Trophoblast cell (in vitro differentiated cells and primary cell): ENCODE data around the gene PDLIM1.

Source experiments
- DNase-seq, 2 donors: peaks; one replicate each; pipeline ENCODE4 v3.0.0-alpha.2; 2016
- H2AFZ ChIP-seq: 2 replicates; pipeline ENCODE4 v1.6.1; 2013; ENCODE audit warnings: low read length, moderate library complexity, mild to moderate bottlenecking; ENCODE audit not compliant: insufficient read depth, poor library complexity
- H2AK5ac ChIP-seq: 2 replicates; pipeline ENCODE4 v1.6.1; 2013; ENCODE audit warnings: mild to moderate bottlenecking, low read length
- H2BK120ac ChIP-seq: 2 replicates; pipeline ENCODE4 v1.6.1; 2013; ENCODE audit warnings: low read length, mild to moderate bottlenecking, moderate library complexity; ENCODE audit not compliant: insufficient read depth, poor library complexity
- H2BK12ac ChIP-seq: 2 replicates; pipeline ENCODE4 v1.6.1; 2013; ENCODE audit warnings: mild to moderate bottlenecking, low read length, moderate library complexity
- H2BK5ac ChIP-seq: 2 replicates; pipeline ENCODE4 v1.6.1; 2013; ENCODE audit warnings: low read length, low read depth, moderate library complexity, mild to moderate bottlenecking; ENCODE audit not compliant: poor library complexity
- H3K14ac ChIP-seq: 2 replicates; pipeline ENCODE4 v1.6.1; 2013; ENCODE audit warnings: mild to moderate bottlenecking, low read length
- H3K18ac ChIP-seq: 2 replicates; pipeline ENCODE4 v1.6.1; 2013; ENCODE audit warnings: mild to moderate bottlenecking, low read length
- H3K23ac ChIP-seq: 2 replicates; pipeline ENCODE4 v1.6.1; 2013; ENCODE audit warnings: low read length
- H3K27ac ChIP-seq: 2 replicates; pipeline ENCODE4 v1.5.1; 2013; ENCODE audit warnings: low read depth, mild to moderate bottlenecking, inconsistent platforms, low read length, moderate library complexity
- H3K27me3 ChIP-seq: 2 replicates; pipeline ENCODE4 v1.6.1; 2013; ENCODE audit warnings: inconsistent platforms, mild to moderate bottlenecking, low read length, moderate library complexity; ENCODE audit not compliant: insufficient read depth
- H3K36me3 ChIP-seq, 2 experiments: 1 replicate in 1 of 2; 2 replicates in 1 of 2; pipeline ENCODE4 v1.6.1; 2013; ENCODE audit warnings: low read length in 2 of 2, mild to moderate bottlenecking in 2 of 2, moderate library complexity in 1 of 2; ENCODE audit not compliant: insufficient read depth in 2 of 2, control insufficient read depth in 1 of 2
- H3K4ac ChIP-seq: 2 replicates; pipeline ENCODE4 v1.6.1; 2013; ENCODE audit warnings: low read depth, mild to moderate bottlenecking, low read length, moderate library complexity
- H3K4me1 ChIP-seq, 2 experiments: 1 replicate in 1 of 2; 2 replicates in 1 of 2; pipeline ENCODE4 v1.6.1; 2013; ENCODE audit warnings: low read length in 2 of 2, mild to moderate bottlenecking in 2 of 2, moderate library complexity in 1 of 2; ENCODE audit not compliant: insufficient read depth in 2 of 2, control insufficient read depth in 1 of 2
- H3K4me2 ChIP-seq: 2 replicates; pipeline ENCODE4 v1.6.1; 2013; ENCODE audit warnings: inconsistent platforms, mild to moderate bottlenecking, low read length, moderate library complexity
- H3K4me3 ChIP-seq: 2 replicates; pipeline ENCODE4 v1.5.1; 2013; ENCODE audit warnings: mild to moderate bottlenecking, low read depth, low read length, inconsistent platforms
- H3K79me1 ChIP-seq: one replicate; pipeline ENCODE4 v1.6.1; 2013; ENCODE audit warnings: low read length
- H3K79me2 ChIP-seq: 2 replicates; pipeline ENCODE4 v1.6.1; 2013; ENCODE audit warnings: low read length, mild to moderate bottlenecking; ENCODE audit not compliant: control insufficient read depth, insufficient read depth, poor library complexity
- H3K9ac ChIP-seq: 2 replicates; pipeline ENCODE4 v1.6.1; 2013; ENCODE audit warnings: mild to moderate bottlenecking, low read length
- H3K9me3 ChIP-seq: 2 replicates; pipeline ENCODE4 v1.6.1; 2013; ENCODE audit warnings: low read depth, mild to moderate bottlenecking, control low read depth, inconsistent platforms, low read length; ENCODE audit not compliant: insufficient read depth
- H4K12ac ChIP-seq: 2 replicates; pipeline ENCODE4 v1.6.1; 2013; ENCODE audit warnings: low read depth, mild to moderate bottlenecking, low read length, moderate library complexity
- H4K8ac ChIP-seq: 2 replicates; pipeline ENCODE4 v1.6.1; 2013; ENCODE audit warnings: low read depth, mild to moderate bottlenecking, low read length, moderate library complexity
- H4K91ac ChIP-seq: one replicate; pipeline ENCODE4 v1.6.1; 2013; ENCODE audit warnings: low read depth, mild to moderate bottlenecking, low read length, moderate library complexity
- WGBS: extraction: QIAGEN DNeasy Blood & Tissue Kit; methylation state at CpG from one replicate; pipeline ENCODE4 v1.1.7; 2013; ENCODE audit warnings: missing lambda C conversion rate; ENCODE audit not compliant: insufficient read length, insufficient coverage; ENCODE audit errors: extremely low coverage; 5-methylcytosine and 5-hydroxymethylcytosine counted together

PDLIM1 gene

GRCh38 chr10:95331596-95332130, 40.9 kb upstream of the PDLIM1 start:
- H3K79me2 ChIP-seq: no peaks in the 10 kb centered on the region
- H2AFZ ChIP-seq: no peak overlapping the region
- no peak overlapping the region for H3K4me3 ChIP-seq
- H3K36me3 ChIP-seq: no peaks in the 10 kb centered on the region
- no peak overlapping the region for H2BK120ac ChIP-seq
- H3K4me2 ChIP-seq: no peak overlapping the region
- H2AK5ac ChIP-seq: no peak overlapping the region
- H3K27me3 ChIP-seq: no peaks in the 10 kb centered on the region
- no peak overlapping the region for H4K91ac ChIP-seq
- H3K14ac ChIP-seq: no peak overlapping the region
- H3K23ac ChIP-seq: no peak overlapping the region
- H3K4me1 ChIP-seq: peaks cover 0 to 2% of the 10 kb centered on the region in 2 experiments
- no peak overlapping the region for H3K27ac ChIP-seq
- H3K18ac ChIP-seq: no peak overlapping the region
- H4K12ac ChIP-seq: no peak overlapping the region
- H4K8ac ChIP-seq: no peak overlapping the region
- DNase-seq: peak; percentile 64 to 82
- no peak overlapping the region for H3K9ac ChIP-seq
- H2BK5ac ChIP-seq: no peak overlapping the region
- peaks cover 2% of the 10 kb centered on the region for H3K9me3 ChIP-seq
- no peaks in the 10 kb centered on the region for H3K79me1 ChIP-seq
- H2BK12ac ChIP-seq: no peak overlapping the region
- no CpG with 5 or more reads among the region's 3 CpGs for WGBS
- H3K4ac ChIP-seq: no peak overlapping the region

- WGBS: no CpG with 5 or more reads among the region's 1 CpG
- H3K4ac ChIP-seq: no peak overlapping the region
Observed at GRCh38 chr10:95330966-95331453, 40.2 kb upstream of the PDLIM1 start.

DNA sequence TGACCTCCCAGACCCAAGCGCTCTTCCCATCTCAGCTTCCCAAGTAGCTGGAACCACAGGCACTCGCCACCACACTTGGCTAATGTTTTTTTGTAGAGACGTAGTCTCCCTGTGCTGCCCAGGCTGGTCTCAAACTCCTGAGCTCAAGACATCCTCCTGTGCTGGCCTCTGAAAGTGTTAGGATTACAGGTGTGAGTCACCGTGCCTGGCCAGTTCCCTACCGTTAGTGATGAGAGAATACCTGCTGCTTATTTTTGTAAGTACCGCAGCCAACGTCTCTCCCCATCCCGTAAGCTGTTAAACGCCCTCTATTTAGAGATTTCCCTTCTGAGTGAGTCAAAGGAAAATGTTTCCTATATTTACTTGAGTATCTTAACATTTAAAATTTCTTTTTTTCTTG, 38.5 kb upstream of the PDLIM1 start:
- H3K4ac ChIP-seq: no peak overlapping the region
- H3K27me3 ChIP-seq: no peaks in the 10 kb centered on the region
- H4K12ac ChIP-seq: no peak overlapping the region
- H2AK5ac ChIP-seq: no peak overlapping the region
- no peak overlapping the region for H3K4me2 ChIP-seq
- H4K91ac ChIP-seq: no peak overlapping the region
- DNase-seq: no peak
- H3K4me3 ChIP-seq: no peak overlapping the region
- H3K79me2 ChIP-seq: no peaks in the 10 kb centered on the region
- peaks cover 0 to 2% of the 10 kb centered on the region in 2 experiments for H3K4me1 ChIP-seq
- no peak overlapping the region for H3K23ac ChIP-seq
- H2BK5ac ChIP-seq: no peak overlapping the region
- H3K14ac ChIP-seq: no peak overlapping the region
- no peak overlapping the region for H2AFZ ChIP-seq
- no peaks in the 10 kb centered on the region for H3K9me3 ChIP-seq
- H3K9ac ChIP-seq: no peak overlapping the region
- no peaks in the 10 kb centered on the region for H3K36me3 ChIP-seq
- no peaks in the 10 kb centered on the region for H3K79me1 ChIP-seq
- H2BK120ac ChIP-seq: no peak overlapping the region
- no peak overlapping the region for H4K8ac ChIP-seq
- H3K18ac ChIP-seq: no peak overlapping the region
- no peak overlapping the region for H3K27ac ChIP-seq
- no CpG with 5 or more reads among the region's 9 CpGs for WGBS
- H2BK12ac ChIP-seq: no peak overlapping the region

More at GRCh38 chr10:95330966-95331453, 40.2 kb upstream of the PDLIM1 start:
- Histone ChIP-seq H2BK120ac (no peak overlapping the region), H4K8ac (no peak overlapping the region), H3K36me3 (no peaks in the 10 kb centered on the region), H4K91ac (no peak overlapping the region), H3K23ac (no peak overlapping the region), H3K14ac (no peak overlapping the region), H3K9me3 (no peaks in the 10 kb centered on the region), H3K79me1 (no peaks in the 10 kb centered on the region), H3K4me3 (no peak overlapping the region), H3K4me2 (no peak overlapping the region), H2AFZ (no peak overlapping the region), H4K12ac (no peak overlapping the region), H3K27ac (no peak overlapping the region), H2BK5ac (no peak overlapping the region), H3K4me1 (peaks cover 0 to 2% of the 10 kb centered on the region in 2 experiments), H2AK5ac (no peak overlapping the region), H3K18ac (no peak overlapping the region), H3K79me2 (no peaks in the 10 kb centered on the region), H3K9ac (no peak overlapping the region), H2BK12ac (no peak overlapping the region), H3K27me3 (no peaks in the 10 kb centered on the region)
- no peak for DNase-seq

DNA sequence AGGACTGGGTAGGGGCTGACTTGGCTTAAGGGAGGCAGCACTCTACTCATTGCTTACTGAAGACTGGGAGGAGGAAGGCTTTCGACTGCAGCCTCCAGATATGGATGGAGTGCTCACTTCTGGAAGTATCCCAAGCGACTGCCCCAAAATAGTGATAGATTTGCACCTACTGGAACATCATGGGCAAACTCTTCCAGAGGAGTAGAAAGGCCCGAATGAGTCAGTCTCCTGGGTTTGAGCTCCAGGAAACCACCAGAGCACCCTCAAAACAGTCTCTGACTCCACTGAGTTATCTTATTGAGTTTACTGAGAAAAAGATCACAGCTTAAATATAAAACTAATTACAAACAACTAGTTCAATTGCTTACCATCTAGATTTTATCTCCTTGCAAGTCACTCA, 37.2 kb upstream of the PDLIM1 start:
- no peak overlapping the region for H3K23ac ChIP-seq
- no peak overlapping the region for H3K4me3 ChIP-seq
- H4K8ac ChIP-seq: no peak overlapping the region
- H2BK5ac ChIP-seq: no peak overlapping the region
- no peak overlapping the region for H3K4ac ChIP-seq
- H3K18ac ChIP-seq: no peak overlapping the region
- no peak overlapping the region for H2BK12ac ChIP-seq
- peaks cover 0 to 2% of the 10 kb centered on the region in 2 experiments for H3K4me1 ChIP-seq
- H2AFZ ChIP-seq: no peak overlapping the region
- no peak for DNase-seq
- no peak overlapping the region for H4K91ac ChIP-seq
- H3K9ac ChIP-seq: no peak overlapping the region
- WGBS: no CpG with 5 or more reads among the region's 3 CpGs
- no peak overlapping the region for H2BK120ac ChIP-seq
- no peak overlapping the region for H4K12ac ChIP-seq
- H3K79me1 ChIP-seq: no peaks in the 10 kb centered on the region
- no peak overlapping the region for H3K4me2 ChIP-seq
- H2AK5ac ChIP-seq: no peak overlapping the region
- no peaks in the 10 kb centered on the region for H3K79me2 ChIP-seq
- no peaks in the 10 kb centered on the region for H3K27me3 ChIP-seq
- H3K9me3 ChIP-seq: no peaks in the 10 kb centered on the region
- H3K14ac ChIP-seq: no peak overlapping the region
- H3K36me3 ChIP-seq: no peaks in the 10 kb centered on the region
- H3K27ac ChIP-seq: no peak overlapping the region
